GM12891 (cell line): Measurements from ENCODE around the gene HMCN1.
A peak's percentile ranks its signal among the peaks of the same experiment; 100 is the strongest.
"Not testable (repeated sequence)": the region's sequence is repeated elsewhere in the genome, so short reads cannot be mapped to it uniquely, and the experiment has no call there.

Experiments
- DNase-seq: peaks from one replicate; pipeline ENCODE4 v3.0.0; 2011; ENCODE audit warnings: low spot score; ENCODE audit not compliant: insufficient read length
- FAIRE-seq: peaks from 2 replicates; lab custom pipeline; 2011; peaks lifted over from hg19 to GRCh38; lab: Jason Lieb, UNC
- PAX5 ChIP-seq: IDR thresholded peaks from 2 replicates; pipeline ENCODE4 v1.6.1; 2011; ENCODE audit warnings: low read length, moderate library complexity, mild to moderate bottlenecking; ENCODE audit not compliant: insufficient read depth, severe bottlenecking
- POLR2A ChIP-seq: IDR thresholded peaks from 2 replicates; pipeline ENCODE4 v1.6.1; 2011; ENCODE audit warnings: low read depth, low read length, control low read depth
- POLR2AphosphoS5 ChIP-seq: IDR thresholded peaks from 2 replicates; pipeline ENCODE4 v1.6.1; 2011; ENCODE audit warnings: low read depth, low read length, control low read depth
- POU2F2 ChIP-seq: IDR thresholded peaks from 2 replicates; pipeline ENCODE4 v1.6.1; 2011; ENCODE audit warnings: low read depth, mild to moderate bottlenecking, control low read depth, low read length, moderate library complexity
- SPI1 ChIP-seq: IDR thresholded peaks from 2 replicates; pipeline ENCODE4 v1.6.1; 2011; ENCODE audit warnings: low read depth, low read length, control low read depth
- TAF1 ChIP-seq: IDR thresholded peaks from 2 replicates; pipeline ENCODE4 v1.6.1; 2011; ENCODE audit warnings: low read depth, low read length, control low read depth

Gene HMCN1

GRCh38 chr1:186144505-186144904, 410.3 kb downstream of the HMCN1 start:
- DNase-seq (no peak), FAIRE-seq (no peak)
- TF ChIP-seq POLR2AphosphoS5 (no peak), POU2F2 (no peak), SPI1 (no peak), PAX5 (no peak), POLR2A (no peak), TAF1 (no peak)

- no peak for FAIRE-seq
- DNase-seq, result no peak
- TF ChIP-seq TAF1, result no peak
- no peak for TF ChIP-seq POLR2AphosphoS5
- TF ChIP-seq PAX5, result no peak
- no peak for TF ChIP-seq POLR2A
- no peak for TF ChIP-seq POU2F2
- TF ChIP-seq SPI1, result no peak
Measured at GRCh38 chr1:186146974-186147373, 412.8 kb downstream of the HMCN1 start.

GRCh38 chr1:186149591-186149990, 415.4 kb downstream of the HMCN1 start:
- no peak for FAIRE-seq
- TF ChIP-seq SPI1, result no peak
- no peak for TF ChIP-seq TAF1
- TF ChIP-seq PAX5, result no peak
- TF ChIP-seq POLR2AphosphoS5, result no peak
- no peak for TF ChIP-seq POU2F2
- no peak for TF ChIP-seq POLR2A
- DNase-seq, result no peak

GRCh38 chr1:186152227-186152619, 418.0 kb downstream of the HMCN1 start:
- DNase-seq, result no peak
- FAIRE-seq, result no peak
- TF ChIP-seq POLR2A (no peak), SPI1 (no peak), PAX5 (no peak), POLR2AphosphoS5 (no peak), TAF1 (no peak), POU2F2 (no peak)

- no peak for FAIRE-seq
- DNase-seq, result no peak
Measured at GRCh38 chr1:186152620-186153239, 418.5 kb downstream of the HMCN1 start.

GRCh38 chr1:186154651-186155050, 420.5 kb downstream of the HMCN1 start:
- TF ChIP-seq POLR2AphosphoS5 (no peak), TAF1 (no peak), SPI1 (no peak), POU2F2 (no peak), PAX5 (no peak), POLR2A (no peak)
- FAIRE-seq, result no peak
- DNase-seq, result no peak

More at GRCh38 chr1:186152620-186153239, 418.5 kb downstream of the HMCN1 start:
- TF ChIP-seq POLR2AphosphoS5 (no peak), POU2F2 (no peak), PAX5 (no peak), SPI1 (no peak), POLR2A (no peak), TAF1 (no peak)

GRCh38 chr1:186155594-186155993, 421.4 kb downstream of the HMCN1 start:
- FAIRE-seq (peak; percentile 52), DNase-seq (no peak)
- TF ChIP-seq SPI1 (no peak), POLR2AphosphoS5 (no peak), POU2F2 (no peak), PAX5 (no peak), TAF1 (no peak), POLR2A (no peak)

- not testable (repeated sequence) for DNase-seq, FAIRE-seq
Measured at GRCh38 chr1:186162895-186163294, 428.7 kb downstream of the HMCN1 start.

GRCh38 chr1:186164773-186165172, 430.6 kb downstream of the HMCN1 start:
- FAIRE-seq (no peak), DNase-seq (no peak)
- TF ChIP-seq SPI1, result no peak
- TF ChIP-seq POLR2AphosphoS5, result no peak
- TF ChIP-seq TAF1, result no peak
- TF ChIP-seq POLR2A, result no peak
- no peak for TF ChIP-seq POU2F2
- TF ChIP-seq PAX5, result no peak

- TF ChIP-seq TAF1, result no peak
- no peak for TF ChIP-seq SPI1
- no peak for TF ChIP-seq POLR2A
- TF ChIP-seq PAX5, result no peak
- TF ChIP-seq POLR2AphosphoS5, result no peak
- no peak for TF ChIP-seq POU2F2
- no peak for FAIRE-seq
- DNase-seq, result no peak
Measured at GRCh38 chr1:186165303-186165702, 431.1 kb downstream of the HMCN1 start.

GRCh38 chr1:186167096-186167668, 433.0 kb downstream of the HMCN1 start:
- FAIRE-seq (no peak), DNase-seq (no peak)
- TF ChIP-seq SPI1, result no peak
- no peak for TF ChIP-seq TAF1
- no peak for TF ChIP-seq POU2F2
- no peak for TF ChIP-seq POLR2AphosphoS5
- TF ChIP-seq POLR2A, result no peak
- no peak for TF ChIP-seq PAX5
